ENCODE results near the gene SFMBT2. TPM values are rescaled to one million over a fixed set of nuclear protein-coding genes. Genes with fewer than 3 reads are reported as not detected.

SFMBT2 gene
- total and polyA plus RNA-seq, 2 of the 4 experiments (the other 2 are of a cell fraction) = 0.70 to 1.3 TPM

GRCh38 chr10:7250236-7250635 is 160.6 kb downstream of the SFMBT2 start:
- Histone ChIP-seq H4K20me1 (ENCODE audit: insufficient read depth, low read length) (no peaks in the 10 kb centered on the region), H3K4me1 (ENCODE audit: control insufficient read depth, insufficient read depth, low read length) (no peaks in the 10 kb centered on the region), H3K14ac (replicated peaks; ENCODE audit: low read depth, low read length) (no peak overlapping the region), H2BK20ac (ENCODE audit: low read depth, low read length) (no peak overlapping the region), H2BK120ac (ENCODE audit: low read depth, low read length) (no peak overlapping the region), H3K27ac (ENCODE audit: insufficient read depth, low read length) (no peak overlapping the region), H3K9me1 (ENCODE audit: insufficient read depth, low read length) (no peaks in the 10 kb centered on the region), H4K91ac (ENCODE audit: insufficient read depth, low read depth, low read length) (no peak overlapping the region), H4K5ac (ENCODE audit: low read depth, low read length) (no peak overlapping the region), H2AFZ (replicated peaks; ENCODE audit: low read length, poor library complexity) (no peak overlapping the region), H3K36me3 (ENCODE audit: control insufficient read depth, insufficient read depth, low read length) (no peaks in the 10 kb centered on the region), H3K4ac (ENCODE audit: low read depth, low read length) (no peak overlapping the region), H3K27me3 (ENCODE audit: control insufficient read depth, insufficient read depth, low read length) (no peaks in the 10 kb centered on the region), H2AK9ac (replicated peaks; ENCODE audit: low read depth, low read length, poor library complexity) (no peak overlapping the region), H3K18ac (ENCODE audit: low read depth, low read length) (no peak overlapping the region), H2AK5ac (ENCODE audit: low read depth, low read length) (no peak overlapping the region), H4K8ac (ENCODE audit: low read depth in 2 of 2, low read length in 2 of 2) (no peak overlapping the region), H3K56ac (ENCODE audit: extremely low read depth, insufficient read depth, low read length) (no peak overlapping the region), H3K4me3 (ENCODE audit: insufficient read depth, low read depth, low read length) (no peak overlapping the region), H3K23ac (ENCODE audit: low read depth, low read length) (no peak overlapping the region), H3K9me3 (ENCODE audit: control insufficient read depth, insufficient read depth, low read length) (0 out of 2 replicates have a peak, but pooled peaks cover 3% of the 10 kb centered on the region), H3K4me2 (ENCODE audit: low read depth, low read length) (no peak overlapping the region), H2BK15ac (ENCODE audit: low read depth, low read length) (no peak overlapping the region), H3K9ac (ENCODE audit: low read depth, low read length) (no peak overlapping the region), H2BK5ac (ENCODE audit: low read depth, low read length, poor library complexity, severe bottlenecking) (no peak overlapping the region), H3K79me1 (ENCODE audit: low read depth in 1 of 2, low read length in 2 of 2) (no peaks in the 10 kb centered on the region)
- dilution Hi-C loops (cut with HindIII; ENCODE audit: low sequenced_read_pairs, unreplicated experiment) (no loop called here), intact Hi-C loops (cut with micrococcal nuclease) (no loop called here), in situ Hi-C loops (cut with MboI; ENCODE audit: low sequenced_read_pairs) (no loop called here)
- 100% methylated on average over 1 of the region's 5 CpGs; no CpG with 5 or more reads in 1 of the 2 experiments for WGBS, 2 experiments (ENCODE audit: extremely low coverage in 2 of 2, insufficient read length in 1 of 2)
- ATAC-seq (ENCODE audit: low read depth) (no peak), DNase-seq (no peak)
- BruUV-seq (replicated peaks) = no TSS peak
- TF ChIP-seq MXI1 (IDR thresholded peaks at IDR 0.05; ENCODE audit: borderline replicate concordance, low read depth, low read length) = no peak
- TF ChIP-seq NFE2L2 (IDR thresholded peaks at IDR 0.05; ENCODE audit: low read depth, low read length) = no peak
- no peak for TF ChIP-seq FOS (IDR thresholded peaks at IDR 0.05; ENCODE audit: low read depth, low read length)
- no peak for TF ChIP-seq MAZ (IDR thresholded peaks at IDR 0.05; ENCODE audit: borderline replicate concordance, low read depth, low read length)
- TF ChIP-seq, protein P1, sequence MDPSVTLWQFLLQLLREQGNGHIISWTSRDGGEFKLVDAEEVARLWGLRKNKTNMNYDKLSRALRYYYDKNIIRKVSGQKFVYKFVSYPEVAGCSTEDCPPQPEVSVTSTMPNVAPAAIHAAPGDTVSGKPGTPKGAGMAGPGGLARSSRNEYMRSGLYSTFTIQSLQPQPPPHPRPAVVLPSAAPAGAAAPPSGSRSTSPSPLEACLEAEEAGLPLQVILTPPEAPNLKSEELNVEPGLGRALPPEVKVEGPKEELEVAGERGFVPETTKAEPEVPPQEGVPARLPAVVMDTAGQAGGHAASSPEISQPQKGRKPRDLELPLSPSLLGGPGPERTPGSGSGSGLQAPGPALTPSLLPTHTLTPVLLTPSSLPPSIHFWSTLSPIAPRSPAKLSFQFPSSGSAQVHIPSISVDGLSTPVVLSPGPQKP (IDR thresholded peaks at IDR 0.05; ENCODE audit: borderline replicate concordance, low read depth, low read length) = no peak
- TF ChIP-seq RAD21 (IDR thresholded peaks at IDR 0.05; ENCODE audit: low read length) = no peak
- TF ChIP-seq POLR2A (IDR thresholded peaks at IDR 0.05; ENCODE audit: low read depth, low read length) = no peak
- TF ChIP-seq, protein P2, sequence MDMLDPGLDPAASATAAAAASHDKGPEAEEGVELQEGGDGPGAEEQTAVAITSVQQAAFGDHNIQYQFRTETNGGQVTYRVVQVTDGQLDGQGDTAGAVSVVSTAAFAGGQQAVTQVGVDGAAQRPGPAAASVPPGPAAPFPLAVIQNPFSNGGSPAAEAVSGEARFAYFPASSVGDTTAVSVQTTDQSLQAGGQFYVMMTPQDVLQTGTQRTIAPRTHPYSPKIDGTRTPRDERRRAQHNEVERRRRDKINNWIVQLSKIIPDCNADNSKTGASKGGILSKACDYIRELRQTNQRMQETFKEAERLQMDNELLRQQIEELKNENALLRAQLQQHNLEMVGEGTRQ (IDR thresholded peaks at IDR 0.05; ENCODE audit: low read depth, low read length) = no peak
- TF ChIP-seq CHD1 (IDR thresholded peaks at IDR 0.05; ENCODE audit: low read depth, low read length) = no peak
- TF ChIP-seq BHLHE40 (IDR thresholded peaks at IDR 0.05; ENCODE audit: low read depth, low read length) = no peak
- no peak for TF ChIP-seq RCOR1 (IDR thresholded peaks at IDR 0.05; ENCODE audit: insufficient replicate concordance, low read length)
- TF ChIP-seq, protein P3, sequence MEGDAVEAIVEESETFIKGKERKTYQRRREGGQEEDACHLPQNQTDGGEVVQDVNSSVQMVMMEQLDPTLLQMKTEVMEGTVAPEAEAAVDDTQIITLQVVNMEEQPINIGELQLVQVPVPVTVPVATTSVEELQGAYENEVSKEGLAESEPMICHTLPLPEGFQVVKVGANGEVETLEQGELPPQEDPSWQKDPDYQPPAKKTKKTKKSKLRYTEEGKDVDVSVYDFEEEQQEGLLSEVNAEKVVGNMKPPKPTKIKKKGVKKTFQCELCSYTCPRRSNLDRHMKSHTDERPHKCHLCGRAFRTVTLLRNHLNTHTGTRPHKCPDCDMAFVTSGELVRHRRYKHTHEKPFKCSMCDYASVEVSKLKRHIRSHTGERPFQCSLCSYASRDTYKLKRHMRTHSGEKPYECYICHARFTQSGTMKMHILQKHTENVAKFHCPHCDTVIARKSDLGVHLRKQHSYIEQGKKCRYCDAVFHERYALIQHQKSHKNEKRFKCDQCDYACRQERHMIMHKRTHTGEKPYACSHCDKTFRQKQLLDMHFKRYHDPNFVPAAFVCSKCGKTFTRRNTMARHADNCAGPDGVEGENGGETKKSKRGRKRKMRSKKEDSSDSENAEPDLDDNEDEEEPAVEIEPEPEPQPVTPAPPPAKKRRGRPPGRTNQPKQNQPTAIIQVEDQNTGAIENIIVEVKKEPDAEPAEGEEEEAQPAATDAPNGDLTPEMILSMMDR (conservative IDR thresholded peaks at IDR 0.05; ENCODE audit: low read depth, low read length) = no peak
- no peak for TF ChIP-seq MAFK (IDR thresholded peaks at IDR 0.05; ENCODE audit: low read depth, low read length)
- TF ChIP-seq CEBPB (IDR thresholded peaks at IDR 0.05; ENCODE audit: low read depth, low read length) = no peak
- no peak for TF ChIP-seq RFX5 (IDR thresholded peaks at IDR 0.05; ENCODE audit: low read depth, low read length)
- ChIA-PET POLR2A (ENCODE audit: unreplicated experiment) (no interaction called here), CTCF (no interaction called here)

All from IMR-90 (cell line).